HepG2 (cell line): ENCODE data around the gene WNK4. TPM values are rescaled to one million over a fixed set of nuclear protein-coding genes. Genes with fewer than 3 reads are reported as not detected.

Source experiments
- ARID5B ChIP-seq: IDR thresholded peaks from 2 replicates; pipeline ENCODE4 v1.4.0; 2020; ENCODE audit warnings: mild to moderate bottlenecking, missing genetic modification reagents
- MAX ChIP-seq: IDR thresholded peaks from 2 replicates; pipeline ENCODE4 v1.6.1; 2012; ENCODE audit warnings: inconsistent platforms
- MLLT10 ChIP-seq: sonication (generic); formaldehyde crosslinking; IDR thresholded peaks from 2 replicates; pipeline ENCODE4 v1.4.0; 2020; ENCODE audit warnings: missing genetic modification reagents
- PHF21A ChIP-seq: sonication (generic); formaldehyde crosslinking; IDR thresholded peaks from 2 replicates; pipeline ENCODE4 v1.5.0; 2020; ENCODE audit warnings: mild to moderate bottlenecking, missing genetic modification reagents
- SKIL ChIP-seq: sonication (generic); formaldehyde crosslinking; IDR thresholded peaks from 2 replicates; pipeline ENCODE4 v1.8.0; 2022; ENCODE audit warnings: missing genetic modification reagents, mild to moderate bottlenecking, moderate library complexity, borderline replicate concordance
- SP1 ChIP-seq, 2 experiments: fragments of 450-650 bp in 1 of 2; sonication (generic) in 1 of 2; formaldehyde crosslinking in 1 of 2; IDR thresholded peaks; 2 replicates each; pipeline versions ENCODE4 v1.4.0 to v1.6.1; 2016 to 2020; ENCODE audit warnings: missing genetic modification reagents in 1 of 2
- SRSF1 ChIP-seq: fragments of 200-400 bp; formaldehyde crosslinking; optimal IDR thresholded peaks from 2 replicates; pipeline ENCODE3; 2017; ENCODE audit warnings: mild to moderate bottlenecking, low read depth, low read length, moderate library complexity
- YEATS4 ChIP-seq: sonication (generic); formaldehyde crosslinking; IDR thresholded peaks from 2 replicates; pipeline ENCODE4 v1.4.0; 2020; ENCODE audit warnings: missing genetic modification reagents, borderline replicate concordance
- ZBTB8A ChIP-seq: sonication (generic); formaldehyde crosslinking; IDR thresholded peaks from 2 replicates; pipeline ENCODE4 v1.4.0; 2020; ENCODE audit warnings: mild to moderate bottlenecking, low read depth, missing genetic modification reagents, borderline replicate concordance
- ZMYM3 ChIP-seq: sonication (generic); formaldehyde crosslinking; IDR thresholded peaks from 2 replicates; pipeline ENCODE4 v1.5.1; 2020; ENCODE audit warnings: mild to moderate bottlenecking, missing genetic modification reagents
- ZNF136 ChIP-seq: sonication (generic); formaldehyde crosslinking; IDR thresholded peaks from 2 replicates; pipeline ENCODE4 v1.8.1; 2022; ENCODE audit warnings: low read depth, mild to moderate bottlenecking, moderate library complexity, missing genetic modification reagents
- ZNF512 ChIP-seq: sonication (generic); formaldehyde crosslinking; IDR thresholded peaks from 2 replicates; pipeline ENCODE4 v1.4.0; 2020; ENCODE audit warnings: mild to moderate bottlenecking, missing genetic modification reagents
- ZNF570 ChIP-seq: sonication (generic); formaldehyde crosslinking; IDR thresholded peaks from 2 replicates; pipeline ENCODE4 v1.4.0; 2020; ENCODE audit warnings: mild to moderate bottlenecking, missing genetic modification reagents, borderline replicate concordance
- ZNF720 ChIP-seq: sonication (generic); formaldehyde crosslinking; IDR thresholded peaks from 2 replicates; pipeline ENCODE4 v1.4.0; 2020; ENCODE audit warnings: missing genetic modification reagents
- ZNF724P ChIP-seq: sonication (generic); formaldehyde crosslinking; IDR thresholded peaks from 2 replicates; pipeline ENCODE4 v1.8.0; 2022; ENCODE audit warnings: missing genetic modification reagents, borderline replicate concordance
- ZNF749 ChIP-seq: sonication (generic); formaldehyde crosslinking; IDR thresholded peaks from 2 replicates; pipeline ENCODE4 v1.8.0; 2022; ENCODE audit warnings: mild to moderate bottlenecking, missing genetic modification reagents, moderate library complexity, borderline replicate concordance
- ZNF770 ChIP-seq: sonication (generic); formaldehyde crosslinking; IDR thresholded peaks from 2 replicates; pipeline ENCODE4 v1.5.0; 2020; ENCODE audit warnings: mild to moderate bottlenecking, missing genetic modification reagents
- polyA plus RNA-seq, 8 experiments: library from polyadenylated mRNA; depleted of rRNA in 3 of 8; stranded (reverse) in 7 of 8; unstranded in 1 of 8; fragments of >200 nt; fragmentation: Illumina TruSeq in 4 of 8; extraction: Trizol in 4 of 8; gene quantifications; 2 replicates each; pipeline versions ENCODE4 v1.2.1 to v1.2.3, GENCODE V29; 2011 to 2016; ENCODE audit warnings: low read depth in 4 of 8, missing spikeins in 1 of 8, mixed read lengths in 1 of 8; ENCODE audit not compliant: insufficient read depth in 1 of 8
- total RNA-seq, 5 experiments: library from RNA; depleted of rRNA; stranded (reverse); fragments of >200 nt; fragmentation: Illumina TruSeq; extraction: Trizol; gene quantifications; 2 replicates each; pipeline ENCODE4 v1.2.3, GENCODE V29; 2016; ENCODE audit warnings: low read depth in 1 of 5

Gene WNK4
- total and polyA plus RNA-seq, 2 of the 13 experiments (the other 11 are each of a cell fraction or from before 2014, with no cell fraction given): 2.7 to 13.7 TPM

- TF ChIP-seq SKIL (no peak), ZNF570 (CRISPR knock-in tag) (no peak), MAX (0 out of 2 replicates have a peak, but pooled peaks have one; percentile 27), ARID5B (CRISPR knock-in tag) (peak; percentile 33; the same call in 1 of the 2 replicates), SP1 (IDR thresholded peaks at IDR 0.05) (no peak), SP1 (CRISPR knock-in tag; IDR thresholded peaks at IDR 0.05) (no peak), ZNF136 (CRISPR knock-in tag) (no peak), ZMYM3 (peak; percentile 70), ZNF770 (CRISPR knock-in tag) (no peak), ZNF724P (CRISPR knock-in tag) (peak; percentile 37; the same call in 1 of the 2 replicates), ZNF749 (CRISPR knock-in tag) (no peak), PHF21A (CRISPR knock-in tag) (no peak), ZBTB8A (CRISPR knock-in tag) (no peak), MLLT10 (CRISPR knock-in tag) (no peak), SRSF1 (no peak), ZNF720 (CRISPR knock-in tag) (no peak), YEATS4 (CRISPR knock-in tag) (no peak), ZNF512 (CRISPR knock-in tag) (no peak)
These were observed 14.3 kb upstream of the WNK4 start (continued) for GRCh38 chr17:42766124-42766523.
